ENCODE data around the gene TUBB1. TPM values are rescaled to one million over a fixed set of nuclear protein-coding genes. Genes with fewer than 3 reads are reported as not detected.

The TUBB1 gene
- total and polyA plus RNA-seq, 2 of the 13 experiments (the other 11 are each of a cell fraction or from before 2014, with no cell fraction given), result 0.11 to 57.6 TPM

GRCh38 chr20:59042151-59042795 lies 23.0 kb downstream of the TUBB1 start, which contains the start of gene PRELID3B (continued):
- TF ChIP-seq, protein P1, sequence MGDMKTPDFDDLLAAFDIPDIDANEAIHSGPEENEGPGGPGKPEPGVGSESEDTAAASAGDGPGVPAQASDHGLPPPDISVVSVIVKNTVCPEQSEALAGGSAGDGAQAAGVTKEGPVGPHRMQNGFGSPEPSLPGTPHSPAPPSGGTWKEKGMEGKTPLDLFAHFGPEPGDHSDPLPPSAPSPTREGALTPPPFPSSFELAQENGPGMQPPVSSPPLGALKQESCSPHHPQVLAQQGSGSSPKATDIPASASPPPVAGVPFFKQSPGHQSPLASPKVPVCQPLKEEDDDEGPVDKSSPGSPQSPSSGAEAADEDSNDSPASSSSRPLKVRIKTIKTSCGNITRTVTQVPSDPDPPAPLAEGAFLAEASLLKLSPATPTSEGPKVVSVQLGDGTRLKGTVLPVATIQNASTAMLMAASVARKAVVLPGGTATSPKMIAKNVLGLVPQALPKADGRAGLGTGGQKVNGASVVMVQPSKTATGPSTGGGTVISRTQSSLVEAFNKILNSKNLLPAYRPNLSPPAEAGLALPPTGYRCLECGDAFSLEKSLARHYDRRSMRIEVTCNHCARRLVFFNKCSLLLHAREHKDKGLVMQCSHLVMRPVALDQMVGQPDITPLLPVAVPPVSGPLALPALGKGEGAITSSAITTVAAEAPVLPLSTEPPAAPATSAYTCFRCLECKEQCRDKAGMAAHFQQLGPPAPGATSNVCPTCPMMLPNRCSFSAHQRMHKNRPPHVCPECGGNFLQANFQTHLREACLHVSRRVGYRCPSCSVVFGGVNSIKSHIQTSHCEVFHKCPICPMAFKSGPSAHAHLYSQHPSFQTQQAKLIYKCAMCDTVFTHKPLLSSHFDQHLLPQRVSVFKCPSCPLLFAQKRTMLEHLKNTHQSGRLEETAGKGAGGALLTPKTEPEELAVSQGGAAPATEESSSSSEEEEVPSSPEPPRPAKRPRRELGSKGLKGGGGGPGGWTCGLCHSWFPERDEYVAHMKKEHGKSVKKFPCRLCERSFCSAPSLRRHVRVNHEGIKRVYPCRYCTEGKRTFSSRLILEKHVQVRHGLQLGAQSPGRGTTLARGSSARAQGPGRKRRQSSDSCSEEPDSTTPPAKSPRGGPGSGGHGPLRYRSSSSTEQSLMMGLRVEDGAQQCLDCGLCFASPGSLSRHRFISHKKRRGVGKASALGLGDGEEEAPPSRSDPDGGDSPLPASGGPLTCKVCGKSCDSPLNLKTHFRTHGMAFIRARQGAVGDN (CRISPR knock-in tag; IDR thresholded peaks at IDR 0.05), result peak; percentile 99
- TF ChIP-seq ZNF782 (CRISPR knock-in tag; IDR thresholded peaks at IDR 0.05; ENCODE audit: borderline replicate concordance), result no peak; the same call in 1 of the 2 replicates
- TF ChIP-seq ZSCAN25 (CRISPR knock-in tag; IDR thresholded peaks at IDR 0.05), result no peak
- no peak for TF ChIP-seq NPAS2 (CRISPR knock-in tag; IDR thresholded peaks at IDR 0.05; ENCODE audit: borderline replicate concordance)
- no peak for TF ChIP-seq FOSL1 (CRISPR knock-in tag; IDR thresholded peaks at IDR 0.05; ENCODE audit: borderline replicate concordance)
- no peak for TF ChIP-seq ZNF570 (CRISPR knock-in tag; IDR thresholded peaks at IDR 0.05; ENCODE audit: borderline replicate concordance)
- TF ChIP-seq ZNF331 (CRISPR knock-in tag; IDR thresholded peaks at IDR 0.05), result 0 out of 2 replicates have a peak, but pooled peaks have one; percentile 4
- no peak; the same call in 1 of the 2 replicates for TF ChIP-seq ZMYM4 (CRISPR knock-in tag; IDR thresholded peaks at IDR 0.05)
- TF ChIP-seq TBX2 (CRISPR knock-in tag; IDR thresholded peaks at IDR 0.05; ENCODE audit: borderline replicate concordance), result peak; percentile 51; the same call in 1 of the 2 replicates
- no peak for TF ChIP-seq MED1 (CRISPR knock-in tag; IDR thresholded peaks at IDR 0.05)
- no peak for TF ChIP-seq ZNF775 (CRISPR knock-in tag; IDR thresholded peaks at IDR 0.05; ENCODE audit: borderline replicate concordance)
- TF ChIP-seq, protein P2, sequence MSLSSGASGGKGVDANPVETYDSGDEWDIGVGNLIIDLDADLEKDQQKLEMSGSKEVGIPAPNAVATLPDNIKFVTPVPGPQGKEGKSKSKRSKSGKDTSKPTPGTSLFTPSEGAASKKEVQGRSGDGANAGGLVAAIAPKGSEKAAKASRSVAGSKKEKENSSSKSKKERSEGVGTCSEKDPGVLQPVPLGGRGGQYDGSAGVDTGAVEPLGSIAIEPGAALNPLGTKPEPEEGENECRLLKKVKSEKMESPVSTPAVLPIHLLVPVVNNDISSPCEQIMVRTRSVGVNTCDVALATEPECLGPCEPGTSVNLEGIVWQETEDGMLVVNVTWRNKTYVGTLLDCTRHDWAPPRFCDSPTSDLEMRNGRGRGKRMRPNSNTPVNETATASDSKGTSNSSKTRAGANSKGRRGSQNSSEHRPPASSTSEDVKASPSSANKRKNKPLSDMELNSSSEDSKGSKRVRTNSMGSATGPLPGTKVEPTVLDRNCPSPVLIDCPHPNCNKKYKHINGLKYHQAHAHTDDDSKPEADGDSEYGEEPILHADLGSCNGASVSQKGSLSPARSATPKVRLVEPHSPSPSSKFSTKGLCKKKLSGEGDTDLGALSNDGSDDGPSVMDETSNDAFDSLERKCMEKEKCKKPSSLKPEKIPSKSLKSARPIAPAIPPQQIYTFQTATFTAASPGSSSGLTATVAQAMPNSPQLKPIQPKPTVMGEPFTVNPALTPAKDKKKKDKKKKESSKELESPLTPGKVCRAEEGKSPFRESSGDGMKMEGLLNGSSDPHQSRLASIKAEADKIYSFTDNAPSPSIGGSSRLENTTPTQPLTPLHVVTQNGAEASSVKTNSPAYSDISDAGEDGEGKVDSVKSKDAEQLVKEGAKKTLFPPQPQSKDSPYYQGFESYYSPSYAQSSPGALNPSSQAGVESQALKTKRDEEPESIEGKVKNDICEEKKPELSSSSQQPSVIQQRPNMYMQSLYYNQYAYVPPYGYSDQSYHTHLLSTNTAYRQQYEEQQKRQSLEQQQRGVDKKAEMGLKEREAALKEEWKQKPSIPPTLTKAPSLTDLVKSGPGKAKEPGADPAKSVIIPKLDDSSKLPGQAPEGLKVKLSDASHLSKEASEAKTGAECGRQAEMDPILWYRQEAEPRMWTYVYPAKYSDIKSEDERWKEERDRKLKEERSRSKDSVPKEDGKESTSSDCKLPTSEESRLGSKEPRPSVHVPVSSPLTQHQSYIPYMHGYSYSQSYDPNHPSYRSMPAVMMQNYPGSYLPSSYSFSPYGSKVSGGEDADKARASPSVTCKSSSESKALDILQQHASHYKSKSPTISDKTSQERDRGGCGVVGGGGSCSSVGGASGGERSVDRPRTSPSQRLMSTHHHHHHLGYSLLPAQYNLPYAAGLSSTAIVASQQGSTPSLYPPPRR (CRISPR knock-in tag; IDR thresholded peaks at IDR 0.05; ENCODE audit: borderline replicate concordance), result no peak
- no peak for TF ChIP-seq SAFB2 (CRISPR knock-in tag; IDR thresholded peaks at IDR 0.05; ENCODE audit: borderline replicate concordance, low read depth)
- no peak for TF ChIP-seq ZBTB39 (CRISPR knock-in tag; IDR thresholded peaks at IDR 0.05)
- TF ChIP-seq ARNTL (CRISPR knock-in tag; IDR thresholded peaks at IDR 0.05), result 0 out of 2 replicates have a peak, but pooled peaks have one; percentile 33
- TF ChIP-seq POLR2G (IDR thresholded peaks at IDR 0.05; ENCODE audit: low read depth, low read length), result peak; percentile 56
- no peak for TF ChIP-seq CCAR2 (optimal IDR thresholded peaks at IDR 0.05; ENCODE audit: low read depth, low read length)
- 0 out of 4 replicates have a peak, but pooled peaks of 1 of the 2 experiments have one; percentile 38 for TF ChIP-seq KLF16 (CRISPR knock-in tag; IDR thresholded peaks at IDR 0.05)
